DOHH2 (cell line): Measurements from ENCODE around the gene FAM32A.

ENCODE experiments used
- EZH2phosphoT487 ChIP-seq: fragments of 200-600 bp; sonication (generic); IDR thresholded peaks from 2 replicates; pipeline ENCODE4 v1.6.1; 2017; ENCODE audit warnings: borderline replicate concordance, mild to moderate bottlenecking, antibody characterized with exemption, low read length, moderate library complexity, mixed read lengths
- TF ChIP-seq, protein P1 (sequence below): fragments of 200-600 bp; sonication (generic); IDR thresholded peaks from one replicate; pipeline ENCODE4 v1.5.1; 2014; ENCODE audit warnings: antibody characterized with exemption, mild to moderate bottlenecking, low read depth, low read length; ENCODE audit not compliant: poor library complexity, severe bottlenecking

DNA sequence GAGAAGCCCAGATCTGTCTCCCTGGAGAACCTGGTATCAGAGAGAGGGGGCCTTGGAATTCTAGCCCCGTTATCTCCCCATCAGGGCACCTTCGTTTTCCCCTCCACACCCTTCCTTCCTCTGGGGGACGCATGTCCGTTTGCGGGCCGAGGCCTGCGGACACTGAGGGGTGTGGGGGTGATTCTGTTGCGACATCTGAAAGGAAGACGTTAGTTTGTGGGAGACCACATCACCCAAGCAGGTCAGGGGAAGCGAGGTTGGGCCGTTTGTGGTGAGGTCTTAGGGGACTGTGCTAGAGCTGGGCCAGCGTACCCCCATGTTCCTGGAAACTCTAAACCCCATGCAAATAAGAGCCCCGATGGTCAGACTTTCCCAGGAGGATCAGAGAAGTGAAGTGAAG is 45.5 kb upstream of the FAM32A start:
- TF ChIP-seq, protein P1, sequence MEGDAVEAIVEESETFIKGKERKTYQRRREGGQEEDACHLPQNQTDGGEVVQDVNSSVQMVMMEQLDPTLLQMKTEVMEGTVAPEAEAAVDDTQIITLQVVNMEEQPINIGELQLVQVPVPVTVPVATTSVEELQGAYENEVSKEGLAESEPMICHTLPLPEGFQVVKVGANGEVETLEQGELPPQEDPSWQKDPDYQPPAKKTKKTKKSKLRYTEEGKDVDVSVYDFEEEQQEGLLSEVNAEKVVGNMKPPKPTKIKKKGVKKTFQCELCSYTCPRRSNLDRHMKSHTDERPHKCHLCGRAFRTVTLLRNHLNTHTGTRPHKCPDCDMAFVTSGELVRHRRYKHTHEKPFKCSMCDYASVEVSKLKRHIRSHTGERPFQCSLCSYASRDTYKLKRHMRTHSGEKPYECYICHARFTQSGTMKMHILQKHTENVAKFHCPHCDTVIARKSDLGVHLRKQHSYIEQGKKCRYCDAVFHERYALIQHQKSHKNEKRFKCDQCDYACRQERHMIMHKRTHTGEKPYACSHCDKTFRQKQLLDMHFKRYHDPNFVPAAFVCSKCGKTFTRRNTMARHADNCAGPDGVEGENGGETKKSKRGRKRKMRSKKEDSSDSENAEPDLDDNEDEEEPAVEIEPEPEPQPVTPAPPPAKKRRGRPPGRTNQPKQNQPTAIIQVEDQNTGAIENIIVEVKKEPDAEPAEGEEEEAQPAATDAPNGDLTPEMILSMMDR = no peak
- TF ChIP-seq EZH2phosphoT487 = no peak
